A549 (cell line): ENCODE data around the gene C1QL1. TPM values are rescaled to one million over a fixed set of nuclear protein-coding genes. Genes with fewer than 3 reads are reported as not detected.

Experiments used
- ATAC-seq, 2 experiments: fragments of 200-7000 bp in 1 of 2; fragments of >200 bp in 1 of 2; cut with Nextera tagmentation in 1 of 2; cut with Tn5 transposase in 1 of 2; 3 replicates each; pipeline versions ENCODE4 v1.8.0 to v1.9.1; 2018 to 2020; ENCODE audit warnings: mild to moderate bottlenecking in 1 of 2, moderate library complexity in 1 of 2
- CTCF ChIA-PET: fragments of 300-600 bp; sonication (Branson Sonifier 250); formaldehyde crosslinking; extraction: SDS; loops from one replicate; lab custom pipeline; 2021; ENCODE audit warnings: antibody characterized with exemption, inconsistent platforms; lab: Yijun Ruan, JAX
- POLR2A ChIA-PET: fragments of 350-600 bp; formaldehyde crosslinking; extraction: SDS; loops from one replicate; lab custom pipeline; 2021; ENCODE audit warnings: antibody characterized with exemption, inconsistent platforms; lab: Yijun Ruan, JAX
- DNase-seq, 2 experiments: peaks; one replicate each; pipeline versions ENCODE4 v3.0.0 to v3.0.0-alpha.2; 2011 to 2016; ENCODE audit warnings: low read depth in 1 of 2, low spot score in 1 of 2
- FAIRE-seq: peaks from 2 replicates; lab custom pipeline; 2011; peaks lifted over from hg19 to GRCh38; lab: Jason Lieb, UNC
- H3K27ac ChIP-seq, 2 experiments: fragments of >200 bp; sonication (Bioruptor Twin); formaldehyde crosslinking; 3 replicates each; pipeline ENCODE4 v1.5.1; 2016 to 2017
- H3K4me1 ChIP-seq: fragments of >200 bp; sonication (Bioruptor Twin); formaldehyde crosslinking; 3 replicates; pipeline ENCODE4 v1.6.1; 2016
- H3K4me2 ChIP-seq: fragments of >200 bp; sonication (Bioruptor Twin); formaldehyde crosslinking; 3 replicates; pipeline ENCODE4 v1.6.1; 2016
- H3K4me3 ChIP-seq: fragments of >200 bp; sonication (Bioruptor Twin); formaldehyde crosslinking; 3 replicates; pipeline ENCODE4 v1.5.1; 2016
- H3K9me3 ChIP-seq: fragments of >200 bp; sonication (Bioruptor Twin); formaldehyde crosslinking; 3 replicates; pipeline ENCODE4 v1.6.1; 2016
- EHF ChIP-seq: fragments of 250-450 bp; sonication (Bioruptor Pico); IDR thresholded peaks from 2 replicates; pipeline ENCODE4 v1.5.0; 2020; ENCODE audit warnings: mild to moderate bottlenecking
- EHMT2 ChIP-seq: fragments of 200-600 bp; sonication (generic); IDR thresholded peaks from 2 replicates; pipeline ENCODE4 v1.6.1; 2016; ENCODE audit warnings: antibody characterized with exemption, low read depth, mild to moderate bottlenecking, moderate library complexity
- ESRRA ChIP-seq: fragments of 150-350 bp; IDR thresholded peaks from 2 replicates; pipeline ENCODE4 v1.6.1; 2014; ENCODE audit warnings: mild to moderate bottlenecking, low read length, borderline replicate concordance
- FOSL2 ChIP-seq, 2 experiments: fragments of 450-650 bp in 1 of 2; fragments of >200 bp in 1 of 2; sonication (Bioruptor Twin) in 1 of 2; formaldehyde crosslinking; IDR thresholded peaks; 2 replicates each; pipeline versions ENCODE4 v1.5.0 to v1.6.1; 2016 to 2020; ENCODE audit warnings: mild to moderate bottlenecking in 1 of 2, moderate library complexity in 1 of 2
- HDAC2 ChIP-seq: fragments of 200-600 bp; sonication (generic); IDR thresholded peaks from 2 replicates; pipeline ENCODE4 v1.6.1; 2016
- HEYL ChIP-seq: fragments of 250-450 bp; sonication (Bioruptor Pico); IDR thresholded peaks from 2 replicates; pipeline ENCODE4 v1.8.0; 2021; ENCODE audit warnings: mild to moderate bottlenecking, moderate library complexity
- HOXB5 ChIP-seq: fragments of 250-450 bp; sonication (Bioruptor Pico); IDR thresholded peaks from 2 replicates; pipeline ENCODE4 v1.5.0; 2020; ENCODE audit warnings: mild to moderate bottlenecking, moderate library complexity
- JUN ChIP-seq, 2 experiments: fragments of >200 bp; sonication (Bioruptor Twin); formaldehyde crosslinking; IDR thresholded peaks; 2 replicates in 1 of 2; 3 replicates in 1 of 2; pipeline ENCODE4 v1.6.1; 2016 to 2017
- KDM1A ChIP-seq: fragments of 200-600 bp; sonication (generic); IDR thresholded peaks from 2 replicates; pipeline ENCODE4 v1.6.1; 2016; ENCODE audit warnings: low read depth, mild to moderate bottlenecking
- KDM5A ChIP-seq: fragments of 200-600 bp; sonication (generic); IDR thresholded peaks from 2 replicates; pipeline ENCODE4 v1.6.1; 2016; ENCODE audit warnings: antibody characterized with exemption, mild to moderate bottlenecking
- MAZ ChIP-seq: fragments of 150-350 bp; IDR thresholded peaks from 2 replicates; pipeline ENCODE4 v1.6.1; 2014; ENCODE audit warnings: antibody characterized with exemption, low read depth, low read length, borderline replicate concordance
- NFE2L2 ChIP-seq: fragments of 150-350 bp; conservative IDR thresholded peaks from 2 replicates; pipeline ENCODE4 v1.6.1; 2014; ENCODE audit warnings: low read length
- RAD21 ChIP-seq, 2 experiments: fragments of >200 bp in 1 of 2; sonication (Bioruptor Twin) in 1 of 2; formaldehyde crosslinking in 1 of 2; IDR thresholded peaks in 1 of 2; conservative IDR thresholded peaks in 1 of 2; 2 replicates in 1 of 2; 3 replicates in 1 of 2; pipeline ENCODE4 v1.6.1; 2012 to 2018; ENCODE audit warnings: inconsistent platforms in 1 of 2
- RARB ChIP-seq: fragments of 250-450 bp; sonication (Bioruptor Pico); IDR thresholded peaks from 2 replicates; pipeline ENCODE4 v1.8.0; 2021; ENCODE audit warnings: mild to moderate bottlenecking, moderate library complexity
- RCOR1 ChIP-seq: fragments of 150-350 bp; IDR thresholded peaks from 2 replicates; pipeline ENCODE4 v1.6.1; 2014; ENCODE audit warnings: antibody characterized with exemption, low read length, low read depth
- RFX5 ChIP-seq: fragments of 450-650 bp; IDR thresholded peaks from 2 replicates; pipeline ENCODE4 v1.7.1; 2014; ENCODE audit warnings: antibody characterized with exemption, mild to moderate bottlenecking, moderate library complexity
- SMC3 ChIP-seq: fragments of >200 bp; sonication (Bioruptor Twin); formaldehyde crosslinking; IDR thresholded peaks from 3 replicates; pipeline ENCODE4 v1.6.1; 2018; ENCODE audit warnings: inconsistent platforms
- TFCP2L1 ChIP-seq: fragments of 250-450 bp; sonication (Bioruptor Pico); IDR thresholded peaks from 2 replicates; pipeline ENCODE4 v1.5.0; 2021; ENCODE audit warnings: mild to moderate bottlenecking
- ZC3H11A ChIP-seq: fragments of 450-650 bp; IDR thresholded peaks from 2 replicates; pipeline ENCODE4 v1.6.1; 2014; ENCODE audit warnings: antibody characterized with exemption, mild to moderate bottlenecking
- ZNF302 ChIP-seq: fragments of 250-450 bp; sonication (Bioruptor Pico); IDR thresholded peaks from 2 replicates; pipeline ENCODE4 v1.9.0; 2021; ENCODE audit warnings: inconsistent platforms, mild to moderate bottlenecking, moderate library complexity
- ZSCAN20 ChIP-seq: fragments of 250-450 bp; sonication (Bioruptor Pico); IDR thresholded peaks from 2 replicates; pipeline ENCODE4 v1.8.0; 2022; ENCODE audit warnings: mild to moderate bottlenecking, moderate library complexity
- WGBS: methylation state at CpG from one replicate; pipeline ENCODE4 v1.1.6; 2017; ENCODE audit errors: missing lambda C conversion rate; 5-methylcytosine and 5-hydroxymethylcytosine counted together
- polyA plus RNA-seq, 4 experiments: library from polyadenylated mRNA; depleted of rRNA in 3 of 4; stranded (reverse); fragments of >200 nt; fragmentation: RNase III in 1 of 4; extraction: RNeasy Plus Mini Kit Qiagen cat#74134 plus additional on column Dnase treatment in 1 of 4; gene quantifications; 2 replicates in 3 of 4; 3 replicates in 1 of 4; pipeline ENCODE4 v1.2.3, GENCODE V29; 2011 to 2017
- TF ChIP-seq, protein P1 (sequence below): IDR thresholded peaks from 2 replicates; pipeline ENCODE4 v1.6.1; 2012; ENCODE audit warnings: low read depth, borderline replicate concordance
- TF ChIP-seq, protein P2 (sequence below): fragments of 250-450 bp; sonication (Bioruptor Pico); IDR thresholded peaks from 2 replicates; pipeline ENCODE4 v1.5.0; 2020; ENCODE audit warnings: low read depth, mild to moderate bottlenecking, moderate library complexity
- TF ChIP-seq, protein P3 (sequence below): fragments of 150-350 bp; IDR thresholded peaks from 2 replicates; pipeline ENCODE4 v1.6.1; 2014; ENCODE audit warnings: low read depth, mild to moderate bottlenecking, low read length

Gene C1QL1
- polyA plus RNA-seq, 2 of the 4 experiments (the other 2 are of a cell fraction) = 2.6 to 8.5 TPM

- TF ChIP-seq NFE2L2 (no peak), FOSL2 (IDR thresholded peaks at IDR 0.05) (no peak), FOSL2 (CRISPR knock-in tag; IDR thresholded peaks at IDR 0.05) (peak; percentile 87), ZSCAN20 (CRISPR knock-in tag) (no peak), KDM1A (no peak), ZC3H11A (no peak), HEYL (CRISPR knock-in tag) (no peak), ESRRA (0 out of 2 replicates have a peak, but pooled peaks have one; percentile 24), RAD21 (conservative IDR thresholded peaks at IDR 0.05 in 1 of 2, IDR thresholded peaks at IDR 0.05 in 1 of 2) (peak; percentile 24 to 53; a peak in 2 of 5 replicates), TFCP2L1 (CRISPR knock-in tag) (no peak), RCOR1 (no peak), KDM5A (no peak)
- TF ChIP-seq, protein P1, sequence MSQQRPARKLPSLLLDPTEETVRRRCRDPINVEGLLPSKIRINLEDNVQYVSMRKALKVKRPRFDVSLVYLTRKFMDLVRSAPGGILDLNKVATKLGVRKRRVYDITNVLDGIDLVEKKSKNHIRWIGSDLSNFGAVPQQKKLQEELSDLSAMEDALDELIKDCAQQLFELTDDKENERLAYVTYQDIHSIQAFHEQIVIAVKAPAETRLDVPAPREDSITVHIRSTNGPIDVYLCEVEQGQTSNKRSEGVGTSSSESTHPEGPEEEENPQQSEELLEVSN = no peak
Observed at GRCh38 chr17:45016823-45017222, 48.7 kb upstream of the C1QL1 start (continued).

DNA sequence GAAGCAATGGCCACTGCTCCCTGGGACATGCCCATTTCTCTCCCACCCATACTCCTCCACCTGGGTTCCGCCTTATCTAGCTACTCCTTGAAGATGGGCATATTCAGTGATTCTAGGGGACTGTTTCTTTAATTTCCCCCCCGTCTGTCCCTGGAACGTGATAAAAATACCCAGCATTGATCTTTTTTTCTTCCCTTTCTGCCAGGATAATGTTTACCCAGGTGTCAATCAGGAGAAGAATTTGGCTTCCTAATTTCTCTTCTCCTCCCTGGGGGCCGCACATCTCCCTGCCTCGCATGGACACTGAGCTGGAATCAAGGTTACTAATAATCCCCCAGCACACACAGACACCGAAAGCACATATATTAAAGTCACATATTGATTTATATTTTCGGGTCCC, 48.1 kb upstream of the C1QL1 start:
- CTCF ChIA-PET = interaction anchor here (1.6 to 66.5 kb wide), 5 partner anchors 8 to 138 kb away, joined by 4 to 1853 read pairs (median 7); partner anchors contain the start of gene GFAP
- FAIRE-seq (no peak), DNase-seq (no peak), ATAC-seq (no peak)
- no peak overlapping the region for H3K4me3 ChIP-seq
- no peak for TF ChIP-seq HEYL (CRISPR knock-in tag)
- TF ChIP-seq RARB (CRISPR knock-in tag) = no peak
- TF ChIP-seq EHMT2 = no peak
- TF ChIP-seq ZNF302 (CRISPR knock-in tag) = no peak
- TF ChIP-seq HOXB5 = no peak
- TF ChIP-seq, protein P2, sequence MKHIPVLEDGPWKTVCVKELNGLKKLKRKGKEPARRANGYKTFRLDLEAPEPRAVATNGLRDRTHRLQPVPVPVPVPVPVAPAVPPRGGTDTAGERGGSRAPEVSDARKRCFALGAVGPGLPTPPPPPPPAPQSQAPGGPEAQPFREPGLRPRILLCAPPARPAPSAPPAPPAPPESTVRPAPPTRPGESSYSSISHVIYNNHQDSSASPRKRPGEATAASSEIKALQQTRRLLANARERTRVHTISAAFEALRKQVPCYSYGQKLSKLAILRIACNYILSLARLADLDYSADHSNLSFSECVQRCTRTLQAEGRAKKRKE = no peak
- TF ChIP-seq HDAC2 = no peak
- no peak for TF ChIP-seq MAZ
- no peak for TF ChIP-seq JUN (IDR thresholded peaks at IDR 0.05)
- TF ChIP-seq EHF (CRISPR knock-in tag) = no peak
- TF ChIP-seq RFX5 = no peak
- TF ChIP-seq SMC3 = no peak
- no peak for TF ChIP-seq KDM1A
- TF ChIP-seq, protein P3, sequence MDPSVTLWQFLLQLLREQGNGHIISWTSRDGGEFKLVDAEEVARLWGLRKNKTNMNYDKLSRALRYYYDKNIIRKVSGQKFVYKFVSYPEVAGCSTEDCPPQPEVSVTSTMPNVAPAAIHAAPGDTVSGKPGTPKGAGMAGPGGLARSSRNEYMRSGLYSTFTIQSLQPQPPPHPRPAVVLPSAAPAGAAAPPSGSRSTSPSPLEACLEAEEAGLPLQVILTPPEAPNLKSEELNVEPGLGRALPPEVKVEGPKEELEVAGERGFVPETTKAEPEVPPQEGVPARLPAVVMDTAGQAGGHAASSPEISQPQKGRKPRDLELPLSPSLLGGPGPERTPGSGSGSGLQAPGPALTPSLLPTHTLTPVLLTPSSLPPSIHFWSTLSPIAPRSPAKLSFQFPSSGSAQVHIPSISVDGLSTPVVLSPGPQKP = no peak
- POLR2A ChIA-PET = no interaction called here
- H3K4me1 ChIP-seq = peaks cover 18% of the 10 kb centered on the region
- no peak overlapping the region for H3K27ac ChIP-seq
- 69% methylated on average over 7 of the region's 7 CpGs for WGBS
- H3K9me3 ChIP-seq = no peaks in the 10 kb centered on the region
- H3K4me2 ChIP-seq = no peak overlapping the region
